Spinal cord (tissue), 10 donors: ENCODE measurements around the gene QRFP. TPM values are rescaled to one million over a fixed set of nuclear protein-coding genes. Genes with fewer than 3 reads are reported as not detected.

Experiments used
- DNase-seq, 6 donors: peaks; one replicate each; pipeline versions ENCODE4 v3.0.0 to v3.0.0-alpha.2; 2013 to 2015; ENCODE audit warnings: low spot score in 6 of 6, low read depth in 4 of 6
- H3K27ac ChIP-seq: one replicate; pipeline ENCODE4 v1.5.1; 2013; ENCODE audit warnings: low read depth, low read length, control low read depth
- H3K27me3 ChIP-seq: one replicate; pipeline ENCODE4 v1.6.1; 2013; ENCODE audit warnings: low read length; ENCODE audit not compliant: control insufficient read depth, insufficient read depth
- H3K36me3 ChIP-seq: one replicate; pipeline ENCODE4 v1.6.1; 2013; ENCODE audit warnings: low read length; ENCODE audit not compliant: control insufficient read depth, insufficient read depth
- H3K4me1 ChIP-seq: one replicate; pipeline ENCODE4 v1.6.1; 2013; ENCODE audit warnings: low read length; ENCODE audit not compliant: control insufficient read depth, insufficient read depth
- H3K4me3 ChIP-seq: one replicate; pipeline ENCODE4 v1.5.1; 2013; ENCODE audit warnings: low read depth, low read length, control low read depth
- H3K9me3 ChIP-seq: one replicate; pipeline ENCODE4 v1.6.1; 2013; ENCODE audit warnings: low read length; ENCODE audit not compliant: control insufficient read depth, insufficient read depth
- WGBS: methylation state at CpG from one replicate; pipeline ENCODE4 v1.1.5; 2013; ENCODE audit warnings: missing lambda C conversion rate; ENCODE audit not compliant: insufficient coverage; 5-methylcytosine and 5-hydroxymethylcytosine counted together
- long read RNA-seq, 4 donors: transcript quantifications; one replicate each; lab custom pipeline, GENCODE V29; 2026
- polyA plus RNA-seq, 2 donors: library from polyadenylated mRNA; unstranded; fragments of 120-200 nt; gene quantifications; one replicate each; pipeline ENCODE4 v1.2.1, GENCODE V29; 2013; ENCODE audit not compliant: insufficient read length in 2 of 2
- total RNA-seq, 2 donors: library from RNA; depleted of rRNA in 1 of 2; stranded (reverse); fragments of 120-200 nt in 1 of 2; fragments of >200 nt in 1 of 2; gene quantifications; one replicate each; pipeline versions ENCODE4 v1.2.3 to v1.2.4, GENCODE V29; 2013 to 2014
- donor health status: healthy.

The QRFP gene, protein sequence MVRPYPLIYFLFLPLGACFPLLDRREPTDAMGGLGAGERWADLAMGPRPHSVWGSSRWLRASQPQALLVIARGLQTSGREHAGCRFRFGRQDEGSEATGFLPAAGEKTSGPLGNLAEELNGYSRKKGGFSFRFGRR
- total RNA-seq: not detected
- polyA plus RNA-seq: under 1 TPM; 0.51 to 0.54 TPM
- long read RNA-seq, donor 1: 0 reads
- long read RNA-seq, donor 2, partial matches to known transcripts: 0 of 1 reads
- long read RNA-seq, donor 2, other reads (novel, unspliced or antisense): 0 of 1 reads
- long read RNA-seq, donor 3: 0 reads
- long read RNA-seq, donor 4: 0 reads

- H3K27ac ChIP-seq: no peak within 1 kb of the TSS
- no peaks in the 10 kb centered on the region for H3K9me3 ChIP-seq
- H3K36me3 ChIP-seq: peaks cover 42% of the 10 kb centered on the region
- no peak for DNase-seq
- WGBS: 85% methylated on average over 27 of the region's 27 CpGs
- H3K4me1 ChIP-seq: peaks cover 60% of the 10 kb centered on the region
- no peak within 1 kb of the TSS for H3K4me3 ChIP-seq
- no peaks in the 10 kb centered on the region for H3K27me3 ChIP-seq
These were observed at the start of gene QRFP for GRCh38 chr9:130896233-130897014. QRFP (minus strand) TSS chr9:130896812; CDS start chr9:130893838, 2,974 bp downstream.

DNA sequence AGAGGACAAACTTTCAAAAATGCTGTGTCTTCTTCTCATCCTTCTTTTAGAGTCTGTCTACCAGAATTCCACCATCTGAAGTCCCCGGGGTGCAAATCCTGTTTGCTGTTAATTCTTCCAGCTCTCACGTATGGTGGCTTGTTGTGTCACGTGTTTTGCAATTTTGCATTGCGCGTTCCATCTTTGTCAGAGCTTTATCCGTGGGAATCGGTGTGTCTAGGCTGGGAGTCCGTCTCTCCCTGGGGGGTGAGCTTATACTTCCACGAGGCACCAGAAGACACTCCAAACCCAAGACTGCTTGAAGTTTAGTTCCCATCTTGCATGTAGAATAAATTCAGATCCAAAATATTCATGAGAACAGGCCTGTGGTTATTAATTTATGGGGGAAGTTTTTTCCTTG is 48.6 kb upstream of the QRFP start:
- Histone ChIP-seq H3K27ac (no peak overlapping the region), H3K36me3 (no peaks in the 10 kb centered on the region), H3K27me3 (peaks cover 21% of the 10 kb centered on the region), H3K4me1 (peaks cover 26% of the 10 kb centered on the region), H3K4me3 (no peak overlapping the region), H3K9me3 (no peaks in the 10 kb centered on the region)
- WGBS: 91% methylated on average over 3 of the region's 9 CpGs
- DNase-seq: no peak

DNA sequence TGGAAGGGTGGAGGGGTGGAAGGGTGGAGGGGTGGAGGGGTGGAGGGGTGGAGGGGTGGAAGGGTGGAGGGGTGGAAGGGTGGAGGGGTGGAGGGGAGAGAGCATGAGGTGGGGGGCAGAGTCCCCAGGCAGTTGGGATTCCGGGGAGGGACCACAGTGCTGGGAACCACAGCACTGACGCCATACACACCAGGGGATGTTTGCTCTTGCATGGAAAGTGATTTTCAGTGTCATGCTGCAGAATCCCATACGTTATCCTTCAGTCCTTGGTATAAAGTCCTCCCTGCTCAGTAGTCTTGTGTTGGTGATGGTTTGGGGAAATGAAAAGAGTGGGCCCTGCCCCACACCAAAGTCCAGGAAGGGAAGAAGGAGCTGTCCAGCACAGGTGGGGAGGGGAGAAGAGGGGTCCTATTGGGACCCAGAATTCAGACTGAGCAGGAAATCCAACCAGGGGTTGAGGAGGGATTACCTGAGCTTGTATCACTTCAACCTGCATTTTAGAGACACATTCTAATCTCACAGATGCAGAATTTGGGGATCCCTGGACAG is 48.0 kb upstream of the QRFP start:
- WGBS: no CpG with 5 or more reads among the region's 3 CpGs
- H3K4me1 ChIP-seq: peaks cover 30% of the 10 kb centered on the region
- H3K4me3 ChIP-seq: no peak overlapping the region
- H3K27me3 ChIP-seq: peaks cover 25% of the 10 kb centered on the region
- no peak for DNase-seq
- H3K36me3 ChIP-seq: no peaks in the 10 kb centered on the region
- no peak overlapping the region for H3K27ac ChIP-seq
- H3K9me3 ChIP-seq: no peaks in the 10 kb centered on the region

DNA sequence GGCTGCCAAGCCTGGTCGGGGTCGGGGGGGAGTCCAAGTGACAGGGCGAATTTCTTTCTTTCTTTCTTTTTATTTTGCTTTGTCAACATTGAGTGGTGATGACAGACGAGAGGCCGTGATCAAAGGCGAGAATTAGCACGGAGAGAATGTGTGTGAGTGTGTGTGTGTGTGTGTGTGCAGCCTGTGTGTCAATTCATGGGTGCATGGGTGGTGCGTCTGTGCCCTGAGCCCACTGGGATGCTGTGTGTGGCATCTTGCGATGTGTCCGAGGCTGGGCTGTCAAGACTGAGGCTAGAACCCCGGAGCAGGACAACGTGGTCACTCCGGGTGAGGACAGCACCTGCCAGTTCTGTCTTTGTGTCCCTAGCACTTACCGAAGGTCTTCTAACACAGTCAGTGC is 47.2 kb upstream of the QRFP start:
- Histone ChIP-seq H3K9me3 (no peaks in the 10 kb centered on the region), H3K4me3 (no peak overlapping the region), H3K27me3 (peaks cover 31% of the 10 kb centered on the region), H3K27ac (no peak overlapping the region), H3K36me3 (no peaks in the 10 kb centered on the region), H3K4me1 (peaks cover 33% of the 10 kb centered on the region)
- peak in 1 of 6 donors; percentile 18 for DNase-seq
- 43% methylated on average over 11 of the region's 14 CpGs for WGBS

GRCh38 chr9:130943221-130943620 is 46.6 kb upstream of the QRFP start:
- peak in 2 of 6 donors; percentile 59 to 66 for DNase-seq
- Histone ChIP-seq H3K27me3 (peaks cover 32% of the 10 kb centered on the region), H3K4me1 (peaks cover 35% of the 10 kb centered on the region), H3K27ac (no peak overlapping the region), H3K9me3 (no peaks in the 10 kb centered on the region), H3K36me3 (no peaks in the 10 kb centered on the region), H3K4me3 (no peak overlapping the region)
- WGBS: 27% methylated on average over 10 of the region's 13 CpGs

DNA sequence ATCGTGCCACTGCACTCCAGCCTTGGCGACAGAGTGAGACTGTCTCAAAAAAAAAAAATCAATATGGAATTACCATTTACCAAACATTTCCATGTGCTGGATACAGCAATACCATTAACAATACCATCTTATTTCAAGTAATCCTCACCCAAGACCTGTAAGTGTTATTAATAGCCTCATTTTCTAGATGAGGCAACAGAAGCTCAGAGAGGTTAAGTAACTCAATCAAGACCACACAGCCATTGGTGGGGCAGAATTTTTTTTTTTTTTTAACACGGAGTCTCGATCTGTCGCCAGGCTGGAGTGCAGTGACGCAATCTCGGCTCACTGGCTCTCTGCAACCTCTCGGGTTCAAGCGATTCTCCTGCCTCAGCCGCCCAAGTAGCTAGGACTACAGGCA is 46.1 kb upstream of the QRFP start:
- 80% methylated on average over 10 of the region's 10 CpGs for WGBS

GRCh38 chr9:130942084-130942483 is 45.5 kb upstream of the QRFP start:
- 93% methylated on average over 3 of the region's 6 CpGs for WGBS
- Histone ChIP-seq H3K27ac (no peak overlapping the region), H3K36me3 (peaks cover 3% of the 10 kb centered on the region), H3K27me3 (peaks cover 43% of the 10 kb centered on the region), H3K4me1 (peaks cover 45% of the 10 kb centered on the region), H3K9me3 (no peaks in the 10 kb centered on the region), H3K4me3 (no peak overlapping the region)
- no peak for DNase-seq

More for the DNA sequence above, 46.1 kb upstream of the QRFP start:
- no peak overlapping the region for H3K4me3 ChIP-seq
- H3K27me3 ChIP-seq: peaks cover 38% of the 10 kb centered on the region
- no peaks in the 10 kb centered on the region for H3K9me3 ChIP-seq
- H3K4me1 ChIP-seq: peaks cover 40% of the 10 kb centered on the region
- H3K27ac ChIP-seq: no peak overlapping the region
- no peaks in the 10 kb centered on the region for H3K36me3 ChIP-seq
- DNase-seq: no peak

- Histone ChIP-seq H3K9me3 (no peaks in the 10 kb centered on the region), H3K36me3 (peaks cover 3% of the 10 kb centered on the region), H3K27ac (no peak overlapping the region), H3K27me3 (peaks cover 48% of the 10 kb centered on the region), H3K4me3 (no peak overlapping the region), H3K4me1 (peaks cover 55% of the 10 kb centered on the region)
- 8% methylated on average over 30 of the region's 36 CpGs for WGBS
- DNase-seq: peak in 2 of 6 donors; percentile 71 to 89
These were observed 44.3 kb upstream of the QRFP start for GRCh38 chr9:130940693-130941576.

DNA sequence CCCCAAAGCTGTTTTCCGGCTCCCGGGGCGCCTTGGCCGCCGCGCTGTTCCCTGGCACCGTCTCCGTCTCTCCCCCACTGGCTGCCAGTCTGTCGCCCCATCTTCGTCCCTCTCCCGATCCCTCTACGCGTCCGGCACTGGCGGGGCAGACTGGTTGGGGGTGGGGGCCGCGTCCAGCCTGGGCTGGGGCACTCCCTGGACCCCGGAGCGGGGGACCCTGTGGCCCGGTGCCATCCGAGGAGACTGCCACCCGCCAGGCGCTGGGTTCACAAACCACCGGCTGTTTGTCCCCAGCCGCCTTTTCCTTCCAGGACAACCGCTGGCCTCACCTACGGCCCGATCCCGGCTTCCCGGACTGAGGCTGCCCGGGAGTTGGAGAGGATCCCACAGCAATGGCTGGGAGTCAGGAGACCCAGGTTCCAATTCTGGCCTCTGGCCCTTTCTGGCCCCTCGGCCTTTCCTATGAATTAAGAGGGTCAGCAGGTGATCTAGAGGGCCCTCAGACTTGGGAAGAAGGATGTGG is 43.5 kb upstream of the QRFP start:
- H3K27ac ChIP-seq: no peak overlapping the region
- peaks cover 3% of the 10 kb centered on the region for H3K36me3 ChIP-seq
- no peaks in the 10 kb centered on the region for H3K9me3 ChIP-seq
- H3K4me1 ChIP-seq: peaks cover 58% of the 10 kb centered on the region
- WGBS: 2% methylated on average over 31 of the region's 32 CpGs
- H3K27me3 ChIP-seq: peaks cover 50% of the 10 kb centered on the region
- no peak for DNase-seq
- H3K4me3 ChIP-seq: no peak overlapping the region
